GM03348 (cell line): Measurements from ENCODE around the gene ANKRD9.
"Not testable (repeated sequence)": the region's sequence is repeated elsewhere in the genome, so short reads cannot be mapped to it uniquely, and the experiment has no call there.

ENCODE experiments used
- DNase-seq: peaks from one replicate; pipeline ENCODE4 v3.0.0; 2012; ENCODE audit warnings: low spot score

The ANKRD9 gene

DNA sequence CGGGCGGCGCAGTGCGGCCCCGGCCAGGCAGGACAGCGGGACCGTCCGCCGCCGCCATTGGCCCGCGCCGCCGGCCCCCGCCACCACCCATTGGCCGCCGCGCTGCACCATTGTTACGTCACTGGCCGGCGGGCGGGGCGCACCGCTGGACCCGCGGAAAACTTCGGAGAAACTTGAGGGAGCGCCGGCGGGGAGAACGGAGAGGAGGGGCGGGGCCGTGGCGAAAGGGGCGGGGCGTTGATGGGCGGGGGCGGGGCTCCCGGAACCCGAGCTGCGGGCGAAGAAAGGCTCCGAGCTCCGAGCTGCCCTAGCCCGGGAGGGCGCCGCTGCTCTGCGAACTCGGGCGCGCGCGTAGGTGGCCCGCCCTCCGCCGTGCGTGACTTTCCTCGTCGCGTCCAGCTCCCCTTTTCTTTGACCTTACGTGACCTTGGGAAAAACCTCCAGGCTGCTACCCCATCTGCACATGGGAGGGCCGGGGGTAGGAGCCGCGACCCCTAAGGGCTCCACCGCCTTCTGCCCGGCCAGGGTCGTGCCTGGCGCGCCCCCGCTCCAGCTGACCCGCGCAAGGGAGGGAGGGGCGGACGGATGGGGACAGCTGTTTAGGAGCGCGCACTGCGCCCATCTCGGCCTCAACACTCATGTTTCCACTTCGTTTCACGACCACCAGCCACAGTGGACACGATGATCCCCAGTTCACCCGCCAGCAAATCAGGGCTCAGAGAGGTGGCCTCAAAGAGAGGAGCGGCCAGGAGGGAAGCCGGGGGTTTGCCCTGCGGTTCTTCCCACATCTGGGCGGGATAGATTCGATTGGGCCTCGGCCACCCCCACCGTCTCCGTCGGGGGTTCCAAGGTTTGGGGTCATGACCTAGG lies at the start of gene ANKRD9:
Gene ANKRD9 (minus strand): TSS at position 31 of the 870 bp plus-strand sequence. CDS start 1,887 bp downstream, outside the sequence.
- DNase-seq: peak; percentile 99

- DNase-seq: no peak
Observed at GRCh38 chr14:102558556-102558955, 49.0 kb upstream of the ANKRD9 start.

GRCh38 chr14:102557434-102558226 lies 48.1 kb upstream of the ANKRD9 start:
- no peak for DNase-seq

DNA sequence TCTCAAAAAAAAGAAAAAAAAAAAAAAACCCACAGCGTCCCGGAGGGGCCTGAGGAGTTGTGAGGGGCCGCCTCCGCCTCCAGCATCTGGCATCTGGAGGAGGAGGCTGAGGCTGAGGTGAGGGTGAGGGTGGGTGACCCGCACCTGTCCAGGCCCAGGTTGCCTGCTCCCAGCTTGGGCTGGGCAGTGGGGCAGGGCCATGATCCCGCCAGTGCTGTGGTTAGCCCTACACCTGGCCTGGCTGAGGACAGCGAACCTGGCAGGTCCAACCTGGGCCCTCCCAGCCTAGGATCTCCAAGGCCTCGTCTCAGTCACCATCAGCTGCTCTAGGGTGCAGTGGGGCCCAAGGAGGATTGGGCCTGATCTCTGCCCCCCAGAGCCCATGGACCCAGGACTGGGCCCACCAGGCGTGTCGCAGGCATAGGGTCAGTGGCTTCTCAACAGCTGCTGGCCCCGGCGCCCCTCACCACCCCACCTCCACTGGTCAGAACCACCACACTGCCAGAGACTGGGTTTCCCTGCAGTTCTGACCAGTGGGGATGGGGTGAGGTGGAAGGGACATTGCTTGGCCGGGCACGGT lies 46.6 kb upstream of the ANKRD9 start:
- no peak for DNase-seq

GRCh38 chr14:102554821-102555819 lies 45.5 kb upstream of the ANKRD9 start:
- peak; percentile 67 for DNase-seq

DNA sequence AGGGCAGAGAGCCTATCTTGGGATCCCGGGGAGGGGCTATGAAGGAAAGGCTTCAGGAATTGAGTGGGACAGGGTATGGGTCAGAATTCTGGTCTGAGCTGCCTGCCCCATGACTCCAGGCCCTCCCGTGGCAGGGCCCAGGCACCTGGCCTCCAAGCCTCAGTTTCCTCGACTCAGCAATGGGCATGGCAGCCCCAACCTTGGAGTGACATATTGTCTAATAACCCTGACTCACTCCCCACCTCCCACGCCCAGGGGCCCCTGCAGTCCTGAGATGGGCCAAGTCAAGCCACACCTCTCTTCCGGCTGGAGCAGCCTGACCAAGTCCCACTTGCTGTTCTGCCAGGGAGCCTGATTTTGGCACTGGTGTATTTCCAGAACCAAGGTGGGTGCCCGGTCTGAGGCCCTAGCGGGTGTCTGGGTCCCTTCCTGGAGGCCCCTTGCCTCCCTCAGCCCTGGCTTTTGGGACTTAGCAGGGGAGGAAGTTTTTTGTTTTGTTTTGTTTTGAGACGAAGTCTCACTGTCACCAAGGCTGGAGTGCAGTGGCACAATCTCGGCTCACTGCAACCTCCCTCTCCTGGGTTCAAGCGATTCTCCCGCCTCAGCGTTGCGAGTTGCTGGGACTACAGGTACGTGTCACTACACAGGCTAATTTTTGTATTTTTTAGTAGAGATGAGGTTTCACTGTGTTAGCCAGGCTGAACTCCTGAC lies 42.6 kb upstream of the ANKRD9 start:
- DNase-seq: peak; percentile 44

- not testable (repeated sequence) for DNase-seq
Observed at GRCh38 chr14:102550927-102551401, 41.4 kb upstream of the ANKRD9 start.

DNA sequence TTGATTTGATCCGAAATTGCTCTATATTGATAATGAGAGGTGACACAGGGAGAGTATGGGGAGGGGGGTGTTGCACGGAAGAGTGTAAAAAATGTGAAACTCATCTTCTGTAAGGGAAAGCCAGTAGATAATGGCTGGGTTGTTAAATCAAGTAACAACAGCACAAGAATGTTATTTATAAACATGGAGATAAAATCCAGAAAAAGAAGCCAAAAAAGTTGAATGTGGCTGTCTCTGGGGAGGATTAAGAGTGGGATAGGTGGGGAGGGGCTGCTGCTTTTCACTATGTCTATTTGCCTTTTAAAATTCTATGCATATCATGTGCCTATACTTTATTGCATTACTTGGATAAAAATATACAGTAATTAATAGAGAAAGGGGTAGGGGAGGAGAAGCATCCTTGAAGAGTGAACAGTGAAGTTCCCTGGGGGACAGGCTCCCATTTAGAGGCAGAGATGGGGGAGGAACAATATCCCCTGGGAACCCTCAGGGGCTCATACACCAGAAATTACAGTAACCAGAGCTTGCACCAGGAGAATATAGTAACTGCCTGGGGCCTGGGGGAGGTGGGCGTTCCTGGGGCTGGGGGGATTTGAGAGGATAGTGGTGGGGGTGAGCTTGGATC lies 39.2 kb upstream of the ANKRD9 start:
- DNase-seq: no peak

- peak; percentile 73 for DNase-seq
Observed at GRCh38 chr14:102545461-102546265, 36.1 kb upstream of the ANKRD9 start.

GRCh38 chr14:102544747-102545460 lies 35.3 kb upstream of the ANKRD9 start:
- peak; percentile 27 for DNase-seq

GRCh38 chr14:102544046-102544746 lies 34.6 kb upstream of the ANKRD9 start:
- no peak for DNase-seq

DNA sequence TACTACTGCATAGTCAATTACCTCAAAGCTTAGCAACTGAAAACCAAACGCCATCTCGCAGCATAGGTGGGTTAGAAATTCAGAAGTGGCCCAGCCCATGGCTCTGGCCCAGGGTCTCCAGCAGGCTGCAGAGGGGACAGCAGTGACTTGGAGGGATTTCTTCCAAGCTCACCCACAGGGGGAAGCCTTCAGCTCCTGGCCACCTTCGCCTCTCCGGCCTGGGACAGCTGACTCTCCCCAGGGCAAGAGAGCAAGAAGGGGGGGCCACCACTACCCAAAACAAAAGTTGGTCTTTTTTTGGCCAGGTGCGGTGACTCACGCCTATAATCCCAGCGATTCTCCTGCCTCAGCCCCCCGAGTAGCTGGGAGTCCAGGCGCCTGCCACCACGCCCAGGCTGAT lies 32.2 kb upstream of the ANKRD9 start:
- no peak for DNase-seq

- not testable (repeated sequence) for DNase-seq
Observed at GRCh38 chr14:102541029-102541491, 31.5 kb upstream of the ANKRD9 start.

GRCh38 chr14:102540315-102541028 lies 30.9 kb upstream of the ANKRD9 start:
- DNase-seq: no peak

GRCh38 chr14:102539544-102540314 lies 30.2 kb upstream of the ANKRD9 start:
- peak; percentile 30 for DNase-seq
